ENCODE data around the gene IKZF2.

DNA sequence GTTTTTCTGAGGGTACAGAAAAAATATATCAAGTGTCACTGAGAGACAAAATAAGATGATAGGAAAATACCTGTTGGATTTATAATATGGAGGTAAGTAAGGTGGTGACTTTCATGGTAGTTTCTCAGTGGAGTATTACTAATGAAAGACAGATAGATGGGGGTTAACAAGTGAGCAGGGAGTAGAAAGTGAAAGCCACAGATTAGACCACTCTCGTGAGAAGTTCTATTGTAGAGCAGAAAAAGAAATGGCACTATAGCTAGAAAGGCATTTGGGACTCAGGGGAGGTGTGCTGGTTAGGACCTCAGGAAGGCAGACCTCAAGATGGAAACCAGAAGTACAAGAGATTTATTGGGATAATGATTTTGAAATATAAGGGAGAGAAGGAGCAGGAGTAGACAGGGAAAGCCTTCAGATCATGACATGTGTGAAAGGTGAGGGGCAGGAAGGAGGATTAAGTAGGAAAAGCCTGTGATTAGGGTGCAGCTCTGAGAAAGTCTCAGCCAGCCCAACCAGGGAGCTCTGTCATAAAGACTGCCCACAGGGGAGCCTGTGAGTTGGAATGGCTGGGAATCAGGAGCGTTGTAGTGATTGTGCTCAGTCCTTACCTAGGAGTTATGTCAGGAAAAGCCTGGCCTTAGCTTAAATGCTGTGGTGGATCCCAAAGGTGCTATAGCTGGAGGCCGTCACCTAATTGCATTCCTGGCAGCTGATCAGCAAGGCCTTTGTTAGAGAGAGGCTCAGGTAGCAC, 198.1 kb downstream of the IKZF2 start:
- TF ChIP-seq FOXM1 (IDR thresholded peaks at IDR 0.05; ENCODE audit: low read depth, low read length), result no peak
- TF ChIP-seq, protein P1, sequence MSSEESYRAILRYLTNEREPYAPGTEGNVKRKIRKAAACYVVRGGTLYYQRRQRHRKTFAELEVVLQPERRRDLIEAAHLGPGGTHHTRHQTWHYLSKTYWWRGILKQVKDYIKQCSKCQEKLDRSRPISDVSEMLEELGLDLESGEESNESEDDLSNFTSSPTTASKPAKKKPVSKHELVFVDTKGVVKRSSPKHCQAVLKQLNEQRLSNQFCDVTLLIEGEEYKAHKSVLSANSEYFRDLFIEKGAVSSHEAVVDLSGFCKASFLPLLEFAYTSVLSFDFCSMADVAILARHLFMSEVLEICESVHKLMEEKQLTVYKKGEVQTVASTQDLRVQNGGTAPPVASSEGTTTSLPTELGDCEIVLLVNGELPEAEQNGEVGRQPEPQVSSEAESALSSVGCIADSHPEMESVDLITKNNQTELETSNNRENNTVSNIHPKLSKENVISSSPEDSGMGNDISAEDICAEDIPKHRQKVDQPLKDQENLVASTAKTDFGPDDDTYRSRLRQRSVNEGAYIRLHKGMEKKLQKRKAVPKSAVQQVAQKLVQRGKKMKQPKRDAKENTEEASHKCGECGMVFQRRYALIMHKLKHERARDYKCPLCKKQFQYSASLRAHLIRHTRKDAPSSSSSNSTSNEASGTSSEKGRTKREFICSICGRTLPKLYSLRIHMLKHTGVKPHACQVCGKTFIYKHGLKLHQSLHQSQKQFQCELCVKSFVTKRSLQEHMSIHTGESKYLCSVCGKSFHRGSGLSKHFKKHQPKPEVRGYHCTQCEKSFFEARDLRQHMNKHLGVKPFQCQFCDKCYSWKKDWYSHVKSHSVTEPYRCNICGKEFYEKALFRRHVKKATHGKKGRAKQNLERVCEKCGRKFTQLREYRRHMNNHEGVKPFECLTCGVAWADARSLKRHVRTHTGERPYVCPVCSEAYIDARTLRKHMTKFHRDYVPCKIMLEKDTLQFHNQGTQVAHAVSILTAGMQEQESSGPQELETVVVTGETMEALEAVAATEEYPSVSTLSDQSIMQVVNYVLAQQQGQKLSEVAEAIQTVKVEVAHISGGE (CRISPR knock-in tag; IDR thresholded peaks at IDR 0.05), result no peak
- TF ChIP-seq MEF2A (IDR thresholded peaks at IDR 0.05; ENCODE audit: insufficient read depth, low read depth, low read length), result no peak
- TF ChIP-seq CHD2 (IDR thresholded peaks at IDR 0.05; ENCODE audit: borderline replicate concordance, low read depth, low read length), result 0 out of 2 replicates have a peak, but pooled peaks have one; percentile 20
- TF ChIP-seq TARDBP (IDR thresholded peaks at IDR 0.05; ENCODE audit: borderline replicate concordance), result no peak
- TF ChIP-seq, protein P2, sequence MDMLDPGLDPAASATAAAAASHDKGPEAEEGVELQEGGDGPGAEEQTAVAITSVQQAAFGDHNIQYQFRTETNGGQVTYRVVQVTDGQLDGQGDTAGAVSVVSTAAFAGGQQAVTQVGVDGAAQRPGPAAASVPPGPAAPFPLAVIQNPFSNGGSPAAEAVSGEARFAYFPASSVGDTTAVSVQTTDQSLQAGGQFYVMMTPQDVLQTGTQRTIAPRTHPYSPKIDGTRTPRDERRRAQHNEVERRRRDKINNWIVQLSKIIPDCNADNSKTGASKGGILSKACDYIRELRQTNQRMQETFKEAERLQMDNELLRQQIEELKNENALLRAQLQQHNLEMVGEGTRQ (IDR thresholded peaks at IDR 0.05; ENCODE audit: borderline replicate concordance, low read depth, low read length), result no peak
- no peak for TF ChIP-seq POLR2A (IDR thresholded peaks at IDR 0.05; ENCODE audit: low read depth, low read length)
- no peak for TF ChIP-seq YY1 (IDR thresholded peaks at IDR 0.05; ENCODE audit: low read depth, low read length)
- TF ChIP-seq, protein P3, sequence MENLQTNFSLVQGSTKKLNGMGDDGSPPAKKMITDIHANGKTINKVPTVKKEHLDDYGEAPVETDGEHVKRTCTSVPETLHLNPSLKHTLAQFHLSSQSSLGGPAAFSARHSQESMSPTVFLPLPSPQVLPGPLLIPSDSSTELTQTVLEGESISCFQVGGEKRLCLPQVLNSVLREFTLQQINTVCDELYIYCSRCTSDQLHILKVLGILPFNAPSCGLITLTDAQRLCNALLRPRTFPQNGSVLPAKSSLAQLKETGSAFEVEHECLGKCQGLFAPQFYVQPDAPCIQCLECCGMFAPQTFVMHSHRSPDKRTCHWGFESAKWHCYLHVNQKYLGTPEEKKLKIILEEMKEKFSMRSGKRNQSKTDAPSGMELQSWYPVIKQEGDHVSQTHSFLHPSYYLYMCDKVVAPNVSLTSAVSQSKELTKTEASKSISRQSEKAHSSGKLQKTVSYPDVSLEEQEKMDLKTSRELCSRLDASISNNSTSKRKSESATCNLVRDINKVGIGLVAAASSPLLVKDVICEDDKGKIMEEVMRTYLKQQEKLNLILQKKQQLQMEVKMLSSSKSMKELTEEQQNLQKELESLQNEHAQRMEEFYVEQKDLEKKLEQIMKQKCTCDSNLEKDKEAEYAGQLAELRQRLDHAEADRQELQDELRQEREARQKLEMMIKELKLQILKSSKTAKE (IDR thresholded peaks at IDR 0.05; ENCODE audit: low read depth, poor library complexity, severe bottlenecking), result no peak
- TF ChIP-seq, protein P4, sequence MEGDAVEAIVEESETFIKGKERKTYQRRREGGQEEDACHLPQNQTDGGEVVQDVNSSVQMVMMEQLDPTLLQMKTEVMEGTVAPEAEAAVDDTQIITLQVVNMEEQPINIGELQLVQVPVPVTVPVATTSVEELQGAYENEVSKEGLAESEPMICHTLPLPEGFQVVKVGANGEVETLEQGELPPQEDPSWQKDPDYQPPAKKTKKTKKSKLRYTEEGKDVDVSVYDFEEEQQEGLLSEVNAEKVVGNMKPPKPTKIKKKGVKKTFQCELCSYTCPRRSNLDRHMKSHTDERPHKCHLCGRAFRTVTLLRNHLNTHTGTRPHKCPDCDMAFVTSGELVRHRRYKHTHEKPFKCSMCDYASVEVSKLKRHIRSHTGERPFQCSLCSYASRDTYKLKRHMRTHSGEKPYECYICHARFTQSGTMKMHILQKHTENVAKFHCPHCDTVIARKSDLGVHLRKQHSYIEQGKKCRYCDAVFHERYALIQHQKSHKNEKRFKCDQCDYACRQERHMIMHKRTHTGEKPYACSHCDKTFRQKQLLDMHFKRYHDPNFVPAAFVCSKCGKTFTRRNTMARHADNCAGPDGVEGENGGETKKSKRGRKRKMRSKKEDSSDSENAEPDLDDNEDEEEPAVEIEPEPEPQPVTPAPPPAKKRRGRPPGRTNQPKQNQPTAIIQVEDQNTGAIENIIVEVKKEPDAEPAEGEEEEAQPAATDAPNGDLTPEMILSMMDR (IDR thresholded peaks at IDR 0.05 in 2 of 3, conservative IDR thresholded peaks at IDR 0.05 in 1 of 3; ENCODE audit: control insufficient read depth in 2 of 3, extremely low read depth in 1 of 3, insufficient read depth in 1 of 3, low read depth in 3 of 3, low read length in 3 of 3), result no peak
- no peak for TF ChIP-seq SUPT20H (IDR thresholded peaks at IDR 0.05; ENCODE audit: borderline replicate concordance, control insufficient read depth, low read depth, low read length)

Data from GM12878 (cell line).